Smooth muscle cell (in vitro differentiated cells): ENCODE results near the gene ZNF546. TPM values are rescaled to one million over a fixed set of nuclear protein-coding genes. Genes with fewer than 3 reads are reported as not detected.

Experiments used
- DNase-seq: peaks from one replicate; lab custom pipeline; 2025; ENCODE audit not compliant: unreplicated experiment; lab: John Stamatoyannopoulos, UW
- H2AFZ ChIP-seq: fragments of 200-600 bp; sonication (generic); 2 replicates; pipeline ENCODE4 v1.6.0; 2016; ENCODE audit warnings: antibody characterized with exemption, low read depth, mild to moderate bottlenecking
- H3F3A ChIP-seq: fragments of 200-600 bp; sonication (generic); 2 replicates; pipeline ENCODE4 v1.6.0; 2017; ENCODE audit warnings: antibody characterized with exemption, low read depth
- H3K27ac ChIP-seq: fragments of 200-600 bp; sonication (generic); 2 replicates; pipeline ENCODE4 v1.5.1; 2016; ENCODE audit warnings: low read depth, mild to moderate bottlenecking
- H3K27me3 ChIP-seq: fragments of 200-600 bp; sonication (generic); 2 replicates; pipeline ENCODE4 v1.6.1; 2016; ENCODE audit warnings: low read depth, mild to moderate bottlenecking
- H3K36me3 ChIP-seq: fragments of 200-600 bp; sonication (generic); 2 replicates; pipeline ENCODE4 v1.5.1; 2016; ENCODE audit warnings: low read depth
- H3K4me1 ChIP-seq: fragments of 200-600 bp; sonication (generic); 2 replicates; pipeline ENCODE4 v1.5.1; 2016; ENCODE audit warnings: low read depth
- H3K4me2 ChIP-seq: fragments of 200-600 bp; sonication (generic); 2 replicates; pipeline ENCODE4 v1.6.0; 2016; ENCODE audit warnings: mild to moderate bottlenecking
- H3K4me3 ChIP-seq: fragments of 200-600 bp; sonication (generic); 2 replicates; pipeline ENCODE4 v1.5.1; 2016; ENCODE audit warnings: mild to moderate bottlenecking
- H3K79me2 ChIP-seq: fragments of 200-600 bp; sonication (generic); 2 replicates; pipeline ENCODE4 v1.6.0; 2016; ENCODE audit warnings: low read depth, mild to moderate bottlenecking
- H3K9ac ChIP-seq: fragments of 200-600 bp; sonication (generic); 2 replicates; pipeline ENCODE4 v1.6.0; 2016; ENCODE audit warnings: low read depth
- H3K9me3 ChIP-seq: fragments of 200-600 bp; sonication (generic); replicated peaks from 2 replicates; pipeline ENCODE4 v1.5.1; 2016; ENCODE audit warnings: low read depth
- H4K20me1 ChIP-seq: fragments of 200-600 bp; sonication (generic); 2 replicates; pipeline ENCODE4 v1.6.0; 2016; ENCODE audit warnings: low read depth
- WGBS: methylation state at CpG from one replicate; pipeline ENCODE4 v1.1.7; 2016; ENCODE audit warnings: low lambda C conversion rate; 5-methylcytosine and 5-hydroxymethylcytosine counted together
- polyA plus RNA-seq: library from polyadenylated mRNA; unstranded; fragments of >200 nt; fragmentation: Nextera tagmentation; extraction: Ambion mirVana; gene quantifications from 2 replicates; pipeline ENCODE4 v1.2.1, GENCODE V29; 2016
- total RNA-seq: library from RNA; depleted of rRNA; stranded (reverse); fragments of >200 nt; gene quantifications from 2 replicates; pipeline ENCODE4 v1.2.3, GENCODE V29; 2014
- TF ChIP-seq, protein P1 (sequence below): fragments of 200-600 bp; sonication (generic); IDR thresholded peaks from 2 replicates; pipeline ENCODE4 v1.5.1; 2017; ENCODE audit warnings: borderline replicate concordance, mild to moderate bottlenecking, antibody characterized with exemption; ENCODE audit not compliant: insufficient read depth, poor library complexity, severe bottlenecking

Gene ZNF546
- total and polyA plus RNA-seq, 2 experiments from 2014 or later = 2.1 to 4.7 TPM

DNA sequence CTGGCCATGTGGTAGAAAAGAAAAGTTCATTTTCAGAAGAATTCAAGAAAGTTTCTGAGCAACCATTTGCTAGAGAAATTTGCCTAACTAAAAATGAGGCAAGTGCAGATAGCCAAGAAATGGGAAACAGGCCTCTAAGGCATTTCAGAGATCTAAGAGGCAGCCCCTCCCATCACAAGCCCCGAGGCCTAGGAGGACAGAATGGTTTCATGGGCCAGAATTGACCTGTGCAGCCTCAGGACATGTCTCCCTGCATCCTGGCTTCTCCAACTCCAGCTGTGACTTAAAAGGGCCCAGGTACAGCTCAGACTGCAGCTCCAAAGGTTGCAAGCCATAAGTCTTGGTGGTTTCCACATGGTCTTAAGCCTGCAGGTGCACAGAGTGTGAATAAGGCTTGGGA is 3.3 kb upstream of the ZNF546 start:
- H3K4me3 ChIP-seq = no peak overlapping the region
- H3K4me1 ChIP-seq = peaks cover 9% of the 10 kb centered on the region
- DNase-seq = no peak
- H3F3A ChIP-seq = no peaks in the 10 kb centered on the region
- no peak overlapping the region for H3K9ac ChIP-seq
- peaks cover 48% of the 10 kb centered on the region for H3K79me2 ChIP-seq
- H2AFZ ChIP-seq = no peak overlapping the region
- no peaks in the 10 kb centered on the region for H4K20me1 ChIP-seq
- H3K4me2 ChIP-seq = no peak overlapping the region
- H3K27ac ChIP-seq = no peak overlapping the region
- WGBS = 100% methylated on average over 1 of the region's 1 CpG
- no peaks in the 10 kb centered on the region for H3K27me3 ChIP-seq
- H3K36me3 ChIP-seq = no peaks in the 10 kb centered on the region
- TF ChIP-seq, protein P1, sequence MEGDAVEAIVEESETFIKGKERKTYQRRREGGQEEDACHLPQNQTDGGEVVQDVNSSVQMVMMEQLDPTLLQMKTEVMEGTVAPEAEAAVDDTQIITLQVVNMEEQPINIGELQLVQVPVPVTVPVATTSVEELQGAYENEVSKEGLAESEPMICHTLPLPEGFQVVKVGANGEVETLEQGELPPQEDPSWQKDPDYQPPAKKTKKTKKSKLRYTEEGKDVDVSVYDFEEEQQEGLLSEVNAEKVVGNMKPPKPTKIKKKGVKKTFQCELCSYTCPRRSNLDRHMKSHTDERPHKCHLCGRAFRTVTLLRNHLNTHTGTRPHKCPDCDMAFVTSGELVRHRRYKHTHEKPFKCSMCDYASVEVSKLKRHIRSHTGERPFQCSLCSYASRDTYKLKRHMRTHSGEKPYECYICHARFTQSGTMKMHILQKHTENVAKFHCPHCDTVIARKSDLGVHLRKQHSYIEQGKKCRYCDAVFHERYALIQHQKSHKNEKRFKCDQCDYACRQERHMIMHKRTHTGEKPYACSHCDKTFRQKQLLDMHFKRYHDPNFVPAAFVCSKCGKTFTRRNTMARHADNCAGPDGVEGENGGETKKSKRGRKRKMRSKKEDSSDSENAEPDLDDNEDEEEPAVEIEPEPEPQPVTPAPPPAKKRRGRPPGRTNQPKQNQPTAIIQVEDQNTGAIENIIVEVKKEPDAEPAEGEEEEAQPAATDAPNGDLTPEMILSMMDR = no peak
- H3K9me3 ChIP-seq = no peaks in the 10 kb centered on the region

DNA sequence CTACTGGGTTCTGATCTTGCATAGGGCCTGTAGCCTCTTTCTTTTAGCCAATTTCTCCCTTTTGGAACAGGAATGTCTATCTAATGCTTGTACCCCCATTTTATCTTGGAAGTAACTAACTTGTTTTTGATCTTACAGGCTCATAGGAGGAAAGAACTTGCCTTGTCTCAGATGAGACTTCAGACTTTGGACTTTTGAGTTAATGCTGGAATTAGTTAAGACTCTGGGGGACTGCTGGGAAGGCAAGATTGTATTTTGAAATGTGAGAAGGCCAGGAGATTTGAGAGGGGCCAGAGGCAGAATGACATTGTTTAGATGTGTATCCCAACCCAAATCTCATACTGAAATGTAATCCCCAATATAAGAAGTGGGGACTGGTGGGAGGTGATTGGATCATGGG is 2.5 kb upstream of the ZNF546 start:
- Histone ChIP-seq H3K9me3 (no peaks in the 10 kb centered on the region), H3F3A (no peaks in the 10 kb centered on the region), H3K27me3 (no peaks in the 10 kb centered on the region), H3K4me1 (peaks cover 9% of the 10 kb centered on the region), H3K9ac (no peak overlapping the region), H3K27ac (no peak overlapping the region), H3K79me2 (peaks cover 40% of the 10 kb centered on the region), H2AFZ (no peak overlapping the region), H3K36me3 (no peaks in the 10 kb centered on the region), H3K4me2 (no peak overlapping the region), H3K4me3 (no peak overlapping the region), H4K20me1 (no peaks in the 10 kb centered on the region)
- TF ChIP-seq, protein P1 = no peak
- DNase-seq = no peak

DNA sequence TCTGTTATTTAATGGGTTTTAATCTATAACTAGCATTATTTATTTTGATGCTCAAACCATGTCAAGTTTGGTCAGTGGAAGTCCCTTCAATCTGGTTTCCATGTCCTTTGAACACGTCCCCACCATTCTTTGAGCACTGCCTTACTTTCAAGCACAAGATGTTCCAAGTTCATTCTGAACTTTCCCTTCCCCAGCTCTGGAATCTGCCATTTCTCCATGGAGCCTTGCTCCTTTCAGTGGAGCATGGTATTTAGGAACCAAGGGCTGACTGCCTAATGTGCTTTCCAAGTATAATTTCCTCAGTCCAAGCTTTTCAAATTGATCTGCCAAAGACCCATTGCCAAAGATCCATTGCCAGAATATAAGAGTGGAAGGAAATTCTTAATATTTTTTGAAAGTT is 1.1 kb upstream of the ZNF546 start:
- Histone ChIP-seq H3K9me3 (no peaks in the 10 kb centered on the region), H3K4me3 (peak overlapping the region; percentile 92), H3K4me2 (peak overlapping the region; percentile 94), H3K4me1 (peaks cover 9% of the 10 kb centered on the region), H3K27ac (no peak overlapping the region), H3K36me3 (no peaks in the 10 kb centered on the region), H3F3A (no peaks in the 10 kb centered on the region), H3K27me3 (no peaks in the 10 kb centered on the region), H4K20me1 (no peaks in the 10 kb centered on the region), H3K79me2 (peaks cover 27% of the 10 kb centered on the region), H2AFZ (no peak overlapping the region), H3K9ac (peak overlapping the region; percentile 79)
- 79% methylated on average over 1 of the region's 1 CpG for WGBS
- no peak for DNase-seq
- TF ChIP-seq, protein P1 = no peak

DNA sequence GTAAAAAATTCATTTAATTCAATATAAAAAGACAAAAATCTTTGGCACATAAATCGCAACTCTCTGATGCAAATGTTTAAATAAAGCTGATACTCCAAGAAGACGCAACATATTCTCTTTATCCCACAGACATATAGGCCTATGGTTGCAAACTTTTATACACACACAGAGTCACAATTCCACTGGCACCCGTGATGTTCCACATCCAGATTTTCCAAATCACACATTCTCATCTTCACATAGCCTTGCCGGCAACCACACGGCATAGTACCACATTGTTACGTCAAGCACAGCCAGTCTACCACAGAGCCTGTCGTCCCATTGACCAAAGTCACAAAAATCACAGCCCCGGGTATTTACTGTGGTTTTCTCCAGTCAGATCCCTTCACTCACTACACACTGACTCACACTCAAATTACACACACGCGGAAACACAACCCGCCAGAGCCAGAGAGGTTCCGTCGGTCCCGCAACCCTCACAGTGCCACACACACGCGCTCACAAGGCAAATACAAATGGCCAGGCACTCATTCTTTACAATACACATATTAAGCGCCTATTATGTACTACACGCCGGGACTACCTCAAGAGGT is 546 bp upstream of the ZNF546 start:
- Histone ChIP-seq H3K79me2 (peaks cover 26% of the 10 kb centered on the region), H4K20me1 (no peaks in the 10 kb centered on the region), H3K4me1 (peaks cover 9% of the 10 kb centered on the region), H2AFZ (peak overlapping the region; percentile 99), H3K4me3 (peak overlapping the region; percentile 92), H3K9ac (peak overlapping the region; percentile 79), H3K27me3 (no peaks in the 10 kb centered on the region), H3K36me3 (no peaks in the 10 kb centered on the region), H3F3A (no peaks in the 10 kb centered on the region), H3K27ac (peak overlapping the region; percentile 76), H3K4me2 (peak overlapping the region; percentile 94), H3K9me3 (no peaks in the 10 kb centered on the region)
- TF ChIP-seq, protein P1 = no peak
- no peak for DNase-seq
- WGBS = 12% methylated on average over 19 of the region's 19 CpGs
